HG03457 (cell line): ENCODE data around the gene TMC2.
"Not testable (repeated sequence)": the region's sequence is repeated elsewhere in the genome, so short reads cannot be mapped to it uniquely, and the experiment has no call there.

Experiments
- ATAC-seq: cut with Tn5 transposase; IDR thresholded peaks from one replicate; pipeline ENCODE4 v1.9.1; 2021; ENCODE audit warnings: moderate number of reproducible peaks; ENCODE audit not compliant: unreplicated experiment

TMC2 gene

DNA sequence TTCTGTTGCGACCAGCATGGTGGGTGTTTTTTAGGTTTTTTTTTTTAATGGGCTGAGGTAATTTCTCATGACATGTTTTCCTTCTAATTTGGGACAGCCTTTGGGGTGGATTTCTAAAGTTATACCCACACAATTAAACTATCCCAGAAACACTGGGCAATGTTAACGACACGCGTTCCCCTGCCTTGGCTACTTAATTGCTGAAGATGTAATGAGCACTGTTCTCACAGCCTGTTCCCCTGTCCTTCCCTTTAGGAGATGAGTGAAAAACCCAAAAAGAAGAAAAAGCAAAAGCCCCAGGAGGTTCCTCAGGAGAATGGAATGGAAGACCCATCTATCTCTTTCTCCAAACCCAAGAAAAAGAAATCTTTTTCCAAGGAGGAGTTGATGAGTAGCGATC is 121.3 kb downstream of the TMC2 start:
- no peak for ATAC-seq

GRCh38 chr20:2658414-2659354 is 122.3 kb downstream of the TMC2 start:
- ATAC-seq: no peak

DNA sequence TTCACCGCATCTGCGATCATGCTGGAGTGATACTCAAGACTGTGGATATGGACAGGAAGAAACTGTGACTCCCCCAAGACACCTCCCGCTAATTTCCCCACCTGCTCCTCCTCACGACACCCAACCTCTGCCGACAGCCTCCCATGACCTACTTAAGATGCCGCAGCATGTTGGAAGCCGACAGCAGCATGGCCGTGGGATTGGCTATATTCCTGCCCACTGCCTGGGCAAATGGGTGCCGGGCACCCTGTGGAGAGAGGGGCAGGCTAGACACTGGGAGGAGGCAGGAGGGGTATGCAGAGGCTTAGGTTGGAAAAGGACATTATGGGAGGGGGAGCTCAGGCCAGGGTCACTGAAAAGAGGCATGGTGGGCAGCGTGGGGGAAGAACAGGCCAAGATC is 123.2 kb downstream of the TMC2 start:
- no peak for ATAC-seq

GRCh38 chr20:2663364-2663886 is 127.1 kb downstream of the TMC2 start:
- ATAC-seq: no peak

DNA sequence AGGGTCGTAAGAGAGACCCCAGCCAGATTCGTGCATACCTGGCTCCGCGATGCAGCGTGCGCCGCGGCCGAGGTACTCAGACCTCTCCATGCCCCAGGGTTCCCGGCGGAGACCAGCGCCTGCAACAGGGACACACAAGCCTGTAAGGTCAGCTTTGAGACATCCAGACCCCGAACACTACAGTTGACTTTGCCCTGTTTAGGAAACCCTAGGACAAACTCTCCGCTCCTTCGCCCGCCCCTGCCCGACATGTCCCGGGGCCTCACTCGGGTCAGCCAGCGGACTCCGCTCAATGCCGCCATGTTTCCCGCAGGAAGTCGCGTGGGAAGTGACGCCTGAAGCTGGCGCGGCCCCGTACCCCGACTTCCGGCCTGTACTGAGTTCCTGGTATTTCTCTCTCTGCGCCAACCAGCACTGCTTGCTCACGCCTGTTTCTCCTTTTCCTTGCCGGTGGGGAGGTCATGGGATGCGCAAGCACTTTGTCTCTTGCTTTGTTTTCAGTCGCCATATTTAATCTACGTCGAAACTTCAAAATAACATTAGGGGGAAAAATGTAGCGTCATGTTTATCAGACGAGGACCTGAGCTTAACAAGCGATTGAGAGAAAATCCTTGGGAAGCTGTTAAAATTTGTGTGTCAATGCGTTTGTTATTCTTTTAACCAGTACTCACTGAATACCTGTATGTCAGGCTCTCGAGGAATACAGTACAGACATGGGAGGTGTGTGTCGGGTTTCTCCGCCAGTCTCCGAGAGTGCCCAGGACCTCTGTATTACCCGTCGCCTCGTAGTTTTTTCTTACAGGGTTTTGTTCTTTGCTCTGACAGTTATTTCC is 127.7 kb downstream of the TMC2 start, which contains the start of gene IDH3B:
Gene IDH3B, minus strand, starts transcription at position 330 of the 833 bp plus-strand sequence. Its CDS starts 28 bp downstream, at position 302.
- ATAC-seq: peak; percentile 61

DNA sequence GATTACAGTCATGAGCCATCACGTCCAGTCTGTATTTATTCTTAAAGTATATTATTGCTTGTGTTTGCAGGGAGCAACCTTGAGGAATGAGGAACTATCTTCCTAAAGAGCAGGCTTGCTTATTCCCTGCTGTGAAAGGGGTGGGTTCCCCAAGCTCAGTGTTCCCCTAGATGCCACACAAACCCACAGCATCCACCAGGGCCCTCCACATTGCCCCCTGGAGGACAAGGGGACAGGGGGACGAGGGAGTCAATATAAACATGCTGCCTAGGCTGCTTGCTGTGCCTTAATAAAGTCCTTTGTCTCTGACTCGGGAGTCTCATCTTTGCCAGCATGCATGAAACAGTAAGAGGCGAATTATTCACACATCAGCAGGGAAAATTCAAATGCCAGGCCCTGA is 135.6 kb downstream of the TMC2 start:
- no peak for ATAC-seq

GRCh38 chr20:2672446-2672845 is 136.1 kb downstream of the TMC2 start:
- no peak for ATAC-seq

GRCh38 chr20:2673453-2673852 is 137.1 kb downstream of the TMC2 start:
- ATAC-seq: no peak

DNA sequence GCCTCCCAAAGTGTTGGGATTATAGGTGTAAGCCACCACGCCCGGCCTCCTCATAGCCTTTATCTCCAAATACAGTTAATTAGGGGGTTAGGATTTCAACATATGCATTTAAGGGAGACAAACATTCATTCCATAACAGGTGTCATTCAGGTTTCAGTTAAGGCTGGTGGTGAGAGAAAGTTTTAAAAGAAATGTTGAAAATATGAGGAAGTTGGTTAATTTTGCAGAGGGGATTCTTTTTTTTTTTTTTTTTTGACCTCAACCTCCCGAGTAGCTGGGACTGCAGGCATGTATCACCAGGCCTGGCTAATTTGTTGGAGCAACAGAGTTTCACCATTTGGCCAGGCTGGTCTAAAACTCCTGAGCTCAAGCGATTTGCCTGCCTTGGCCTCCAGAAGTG is 143.7 kb downstream of the TMC2 start:
- no peak for ATAC-seq

DNA sequence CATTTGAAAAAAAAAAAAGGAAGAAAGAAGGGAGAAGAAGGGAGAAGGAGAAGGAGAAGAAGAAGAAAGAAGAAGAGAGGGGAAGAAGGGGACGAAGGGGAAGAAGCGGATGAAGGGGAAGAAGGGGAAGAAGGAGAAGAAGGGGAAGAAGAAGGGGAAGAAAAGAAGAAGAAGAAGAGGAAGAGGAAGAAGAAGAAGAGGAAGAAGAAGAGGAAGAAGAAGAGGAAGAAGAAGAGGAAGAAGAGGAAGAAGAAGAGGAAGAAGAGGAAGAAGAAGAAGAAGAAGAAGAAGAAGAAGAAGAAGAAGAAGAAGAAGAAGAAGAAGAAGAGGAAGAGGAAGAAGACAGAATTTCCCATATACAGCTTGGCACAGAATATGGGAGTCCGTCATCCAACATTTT is 145.7 kb downstream of the TMC2 start:
- ATAC-seq: not testable (repeated sequence)

DNA sequence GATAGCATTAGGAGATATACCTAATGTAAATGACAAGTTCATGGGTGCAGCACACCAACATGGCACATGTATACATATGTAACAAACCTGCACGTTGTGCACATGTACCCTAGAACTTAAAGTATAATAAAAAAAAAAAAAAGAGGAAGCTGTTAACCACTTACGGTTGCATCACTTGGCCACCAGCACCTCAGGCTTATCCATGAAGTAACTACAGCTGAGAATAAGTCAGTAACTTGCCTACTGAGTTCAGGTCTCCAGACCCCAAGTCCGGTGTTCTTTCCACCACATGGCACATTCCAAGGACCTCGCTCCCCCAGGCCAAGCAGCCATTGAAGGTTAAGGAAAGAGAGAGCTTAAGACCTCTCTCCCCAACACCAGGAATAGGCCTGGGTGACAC is 148.4 kb downstream of the TMC2 start:
- not testable (repeated sequence) for ATAC-seq

GRCh38 chr20:2687514-2687913 is 151.1 kb downstream of the TMC2 start:
- ATAC-seq: no peak

DNA sequence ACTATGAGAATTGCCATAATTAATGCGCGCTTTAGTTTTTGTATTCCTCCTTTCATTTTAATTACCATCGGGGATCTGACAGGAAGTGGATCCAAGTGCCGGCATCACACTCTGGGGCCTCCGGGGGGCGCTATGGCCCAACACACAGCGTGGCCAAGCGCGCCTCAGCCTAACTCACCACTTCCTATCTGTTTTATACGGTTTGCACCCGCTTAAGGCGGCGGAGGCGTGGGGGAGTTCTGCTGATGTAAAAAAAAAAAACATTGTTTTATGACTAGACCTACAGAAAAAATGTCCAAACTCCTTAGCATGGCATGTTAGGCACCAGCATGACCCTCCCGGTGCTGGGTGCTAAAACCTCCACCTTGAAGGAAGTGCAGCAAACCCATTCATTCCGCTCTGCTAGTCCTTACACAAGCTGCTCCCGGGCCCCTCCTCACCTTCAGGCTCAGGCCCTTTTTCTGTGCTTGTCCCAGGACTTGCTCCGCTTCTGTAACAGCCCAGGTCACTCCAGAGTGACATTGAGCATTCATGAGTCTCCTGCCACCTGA is 151.7 kb downstream of the TMC2 start:
- ATAC-seq: no peak

DNA sequence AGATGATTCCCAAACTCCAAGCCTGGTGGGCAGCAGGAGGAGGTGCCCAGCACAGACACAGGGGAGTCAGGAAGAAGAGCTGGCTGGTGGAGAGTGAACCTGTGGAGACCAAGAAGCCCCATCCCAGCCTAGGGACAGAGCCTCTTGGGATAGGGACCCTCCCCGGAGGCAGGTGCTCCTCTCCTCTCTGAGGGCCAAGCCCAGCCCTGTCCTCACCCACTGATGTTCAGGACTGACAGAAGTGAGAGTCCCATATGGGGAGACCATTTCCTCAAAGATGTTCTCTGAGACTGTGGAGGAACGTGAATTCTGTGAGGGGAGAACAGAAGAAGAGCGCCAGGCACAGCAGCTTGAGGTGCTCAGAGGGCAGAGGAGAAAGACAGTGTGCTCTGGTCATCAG is 153.8 kb downstream of the TMC2 start:
- no peak for ATAC-seq

GRCh38 chr20:2690718-2691117 is 154.3 kb downstream of the TMC2 start:
- no peak for ATAC-seq

DNA sequence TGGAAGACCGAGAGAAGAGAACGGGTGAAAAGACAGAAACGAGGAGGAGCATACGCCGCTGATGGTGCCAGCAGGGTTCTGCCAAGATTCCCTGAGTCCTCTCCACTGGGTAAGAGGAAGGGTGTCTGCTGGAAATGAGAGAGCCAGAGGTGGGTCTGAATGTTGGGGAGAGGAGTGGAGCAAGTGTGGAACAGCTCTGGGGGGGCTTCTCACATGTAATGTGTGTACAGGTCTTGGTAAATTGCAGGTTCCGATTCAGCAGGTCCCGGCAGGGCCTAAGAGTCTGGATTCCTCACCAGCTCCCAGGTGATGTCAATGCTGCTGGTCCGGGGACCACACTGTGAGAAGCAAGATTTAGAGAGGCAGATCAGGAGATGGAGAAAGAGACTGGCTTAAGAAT is 154.8 kb downstream of the TMC2 start:
- no peak for ATAC-seq
